Suprapubic skin (tissue), 4 donors: ENCODE results near the gene ACP1.

Source experiments
- CTCF ChIP-seq, 2 donors: fragments of 200-600 bp in 1 of 2; fragments of 450-650 bp in 1 of 2; sonication (generic) in 1 of 2; IDR thresholded peaks; one replicate each; pipeline ENCODE4 v1.5.1; 2016 to 2019; ENCODE audit warnings: antibody characterized with exemption in 2 of 2, mild to moderate bottlenecking in 1 of 2, moderate library complexity in 1 of 2
- EP300 ChIP-seq: sonication (generic); formaldehyde crosslinking; IDR thresholded peaks from one replicate; pipeline ENCODE4 v1.6.1; 2017; ENCODE audit warnings: antibody characterized with exemption
- POLR2A ChIP-seq, 2 donors: fragments of 450-650 bp; IDR thresholded peaks; one replicate each; pipeline ENCODE4 v1.6.1; 2017; ENCODE audit warnings: antibody characterized with exemption in 2 of 2, mild to moderate bottlenecking in 2 of 2, moderate library complexity in 2 of 2
- POLR2AphosphoS5 ChIP-seq, 3 donors: sonication (generic); formaldehyde crosslinking; IDR thresholded peaks; one replicate each; pipeline ENCODE4 v1.6.1; 2017; ENCODE audit warnings: antibody characterized with exemption in 3 of 3

GRCh38 chr2:237878-238277 is 26.9 kb upstream of the ACP1 start:
- TF ChIP-seq POLR2AphosphoS5 (IDR thresholded peaks at IDR 0.05) (no peak), CTCF (IDR thresholded peaks at IDR 0.05) (no peak), EP300 (no peak), POLR2A (IDR thresholded peaks at IDR 0.05) (no peak)
